Panc1 (cell line): ENCODE measurements around the gene FUT3. TPM values are rescaled to one million over a fixed set of nuclear protein-coding genes. Genes with fewer than 3 reads are reported as not detected.

ENCODE experiments used
- ATAC-seq: fragments of 200-7000 bp; cut with Tn5 transposase; 2 replicates; pipeline ENCODE4 v1.9.1; 2020; ENCODE audit warnings: mild to moderate bottlenecking, moderate library complexity
- BruUV-seq: library from RNA; stranded (reverse); fragments of 400-500 nt; replicated peaks from 2 replicates; lab custom pipeline; 2021; lab: Mats Ljungman, UMichigan
- CTCF ChIA-PET: fragments of 300-600 bp; sonication (Branson Sonifier 250); formaldehyde crosslinking; loops from one replicate; lab custom pipeline; 2022; ENCODE audit warnings: antibody characterized with exemption; lab: Charles Lee
- POLR2A ChIA-PET: fragments of 300-600 bp; sonication (Branson Sonifier 250); formaldehyde crosslinking; loops from one replicate; lab custom pipeline; 2022; ENCODE audit warnings: antibody characterized with exemption; lab: Charles Lee
- DNase-seq: peaks from one replicate; pipeline ENCODE4 v3.0.0-alpha.2; 2010; ENCODE audit warnings: low read depth, low spot score
- H3K27ac ChIP-seq: 2 replicates; pipeline ENCODE4 v1.5.1; 2011; ENCODE audit warnings: mild to moderate bottlenecking, low read length, inconsistent platforms
- H3K27me3 ChIP-seq: fragments of 200-500 bp; sonication (Bioruptor generic); 2 replicates; pipeline ENCODE4 v1.6.0; 2014; ENCODE audit warnings: low read length, inconsistent platforms; ENCODE audit not compliant: control insufficient read depth, insufficient read depth
- H3K36me3 ChIP-seq: fragments of 200-500 bp; sonication (Bioruptor generic); 2 replicates; pipeline ENCODE4 v1.5.1; 2014; ENCODE audit warnings: inconsistent platforms, mild to moderate bottlenecking, low read length, moderate library complexity; ENCODE audit not compliant: control insufficient read depth, insufficient read depth
- H3K4me1 ChIP-seq: 2 replicates; pipeline ENCODE4 v1.5.1; 2011; ENCODE audit warnings: inconsistent platforms, mild to moderate bottlenecking, low read length, moderate library complexity; ENCODE audit not compliant: control insufficient read depth, insufficient read depth
- H3K4me3 ChIP-seq, 2 experiments: 2 replicates each; pipeline ENCODE4 v1.5.1; 2011 to 2012; ENCODE audit warnings: low read depth in 2 of 2, low read length in 2 of 2, mild to moderate bottlenecking in 2 of 2, inconsistent platforms in 1 of 2, moderate library complexity in 1 of 2
- H3K9me3 ChIP-seq: fragments of 200-500 bp; sonication (Bioruptor generic); 2 replicates; pipeline ENCODE4 v1.5.1; 2014; ENCODE audit warnings: low read depth, mild to moderate bottlenecking, inconsistent platforms, low read length, moderate library complexity; ENCODE audit not compliant: control insufficient read depth, insufficient read depth
- CTCF ChIP-seq: fragments of 450-650 bp; IDR thresholded peaks from 2 replicates; pipeline ENCODE4 v1.5.1; 2017; ENCODE audit warnings: mild to moderate bottlenecking
- POLR2AphosphoS5 ChIP-seq: IDR thresholded peaks from 2 replicates; pipeline ENCODE4 v1.6.1; 2012; ENCODE audit warnings: mild to moderate bottlenecking, low read depth, low read length, moderate library complexity
- SIN3A ChIP-seq: IDR thresholded peaks from 2 replicates; pipeline ENCODE4 v1.6.1; 2012; ENCODE audit warnings: low read depth, mild to moderate bottlenecking, low read length, moderate library complexity, borderline replicate concordance; ENCODE audit not compliant: insufficient read depth
- TCF7L2 ChIP-seq: IDR thresholded peaks from 2 replicates; pipeline ENCODE4 v1.6.1; 2011; ENCODE audit warnings: mild to moderate bottlenecking, low read depth, low read length, inconsistent platforms
- in situ Hi-C: cut with HindIII; loops from 2 replicates; pipeline ENCODE4 v1.10.0; 2016; ENCODE audit warnings: low sequenced_read_pairs, low pct_unique_long_range_greater_than_20kb
- intact Hi-C: fragments of 100-400 bp; cut with micrococcal nuclease; formaldehyde crosslinking; loops from one replicate; pipeline ENCODE4 v1.10.0; 2022; ENCODE audit not compliant: unreplicated experiment
- total RNA-seq: library from RNA; stranded (reverse); gene quantifications from one replicate; pipeline ENCODE4 v1.2.1, GENCODE V29; 2021; ENCODE audit not compliant: unreplicated experiment
- TF ChIP-seq, protein P1 (sequence below), 2 experiments: IDR thresholded peaks; 2 replicates each; pipeline ENCODE4 v1.6.1; 2011 to 2012; ENCODE audit warnings: low read depth in 2 of 2, control low read depth in 1 of 2, low read length in 1 of 2, mild to moderate bottlenecking in 1 of 2, moderate library complexity in 1 of 2; ENCODE audit not compliant: insufficient read depth in 1 of 2

FUT3 gene
- total RNA-seq, 1 experiment from 2014 or later = 0.36 TPM

- H3K36me3 ChIP-seq = no peaks in the 10 kb centered on the region
- ChIA-PET CTCF (interaction anchor here (0.5 to 1.4 kb wide), 4 partner anchors 20 to 75 kb away, joined by 5 to 16 read pairs (median 10); partner anchors contain the start of gene NRTN), POLR2A (interaction anchor here (0.5 kb wide), 1 partner anchor 106 kb away, joined by 3 read pairs; no protein-coding TSS in a partner anchor)
- H3K9me3 ChIP-seq = no peaks in the 10 kb centered on the region
- peaks cover 8% of the 10 kb centered on the region for H3K4me1 ChIP-seq
- H3K4me3 ChIP-seq = no peak overlapping the region
- BruUV-seq = no TSS peak
- H3K27me3 ChIP-seq = no peaks in the 10 kb centered on the region
- TF ChIP-seq CTCF (no peak), SIN3A (no peak), TCF7L2 (no peak), POLR2AphosphoS5 (no peak)
- TF ChIP-seq, protein P1, sequence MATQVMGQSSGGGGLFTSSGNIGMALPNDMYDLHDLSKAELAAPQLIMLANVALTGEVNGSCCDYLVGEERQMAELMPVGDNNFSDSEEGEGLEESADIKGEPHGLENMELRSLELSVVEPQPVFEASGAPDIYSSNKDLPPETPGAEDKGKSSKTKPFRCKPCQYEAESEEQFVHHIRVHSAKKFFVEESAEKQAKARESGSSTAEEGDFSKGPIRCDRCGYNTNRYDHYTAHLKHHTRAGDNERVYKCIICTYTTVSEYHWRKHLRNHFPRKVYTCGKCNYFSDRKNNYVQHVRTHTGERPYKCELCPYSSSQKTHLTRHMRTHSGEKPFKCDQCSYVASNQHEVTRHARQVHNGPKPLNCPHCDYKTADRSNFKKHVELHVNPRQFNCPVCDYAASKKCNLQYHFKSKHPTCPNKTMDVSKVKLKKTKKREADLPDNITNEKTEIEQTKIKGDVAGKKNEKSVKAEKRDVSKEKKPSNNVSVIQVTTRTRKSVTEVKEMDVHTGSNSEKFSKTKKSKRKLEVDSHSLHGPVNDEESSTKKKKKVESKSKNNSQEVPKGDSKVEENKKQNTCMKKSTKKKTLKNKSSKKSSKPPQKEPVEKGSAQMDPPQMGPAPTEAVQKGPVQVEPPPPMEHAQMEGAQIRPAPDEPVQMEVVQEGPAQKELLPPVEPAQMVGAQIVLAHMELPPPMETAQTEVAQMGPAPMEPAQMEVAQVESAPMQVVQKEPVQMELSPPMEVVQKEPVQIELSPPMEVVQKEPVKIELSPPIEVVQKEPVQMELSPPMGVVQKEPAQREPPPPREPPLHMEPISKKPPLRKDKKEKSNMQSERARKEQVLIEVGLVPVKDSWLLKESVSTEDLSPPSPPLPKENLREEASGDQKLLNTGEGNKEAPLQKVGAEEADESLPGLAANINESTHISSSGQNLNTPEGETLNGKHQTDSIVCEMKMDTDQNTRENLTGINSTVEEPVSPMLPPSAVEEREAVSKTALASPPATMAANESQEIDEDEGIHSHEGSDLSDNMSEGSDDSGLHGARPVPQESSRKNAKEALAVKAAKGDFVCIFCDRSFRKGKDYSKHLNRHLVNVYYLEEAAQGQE (IDR thresholded peaks at IDR 0.05; ENCODE audit: insufficient read depth in 1 of 2, low read depth in 2 of 2, low read length in 1 of 2) = no peak
- H3K27ac ChIP-seq = no peak overlapping the region
- intact Hi-C loops (no loop called here), in situ Hi-C loops (no loop called here)
- DNase-seq (no peak), ATAC-seq (no peak)
Measured at GRCh38 chr19:5824751-5825150, 26.5 kb downstream of the FUT3 start.

DNA sequence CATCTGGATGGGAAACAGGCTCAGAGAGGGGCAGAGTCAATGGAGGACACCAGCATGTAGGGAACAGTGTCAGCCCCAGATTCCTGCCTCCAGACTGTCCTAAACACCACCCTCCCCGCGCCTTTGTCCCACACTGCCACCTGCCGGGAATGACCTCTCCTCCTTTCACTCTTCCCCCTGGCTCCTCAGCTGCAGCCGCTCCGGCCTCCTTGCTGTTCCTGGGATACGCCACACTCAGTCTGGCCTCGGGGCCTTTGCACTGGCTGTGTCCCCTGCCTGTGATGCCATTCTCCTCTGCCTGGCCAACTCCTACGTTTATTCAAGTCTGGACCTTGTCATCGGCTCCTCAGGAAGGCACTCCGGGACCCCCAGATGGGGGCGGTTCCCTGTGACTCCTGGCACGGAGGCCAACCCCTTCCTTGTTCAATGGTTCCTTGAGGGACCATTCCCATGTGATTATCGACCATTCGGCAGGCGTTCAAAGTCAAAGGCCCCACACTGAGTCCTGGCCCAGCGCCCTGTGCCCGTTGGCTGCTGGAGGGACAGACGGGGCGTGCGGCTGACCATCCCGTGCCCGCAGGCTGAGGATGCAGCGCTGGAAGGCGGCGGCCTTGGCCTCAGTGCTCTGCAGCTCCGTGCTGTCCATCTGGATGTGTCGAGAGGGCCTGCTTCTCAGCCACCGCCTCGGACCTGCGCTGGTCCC is 27.5 kb downstream of the FUT3 start:
- no TSS peak for BruUV-seq
- Histone ChIP-seq H3K27me3 (no peaks in the 10 kb centered on the region), H3K4me3 (no peak overlapping the region), H3K36me3 (no peaks in the 10 kb centered on the region), H3K9me3 (no peaks in the 10 kb centered on the region), H3K4me1 (peaks cover 8% of the 10 kb centered on the region), H3K27ac (no peak overlapping the region)
- TF ChIP-seq TCF7L2 (no peak), SIN3A (no peak), CTCF (peak; percentile 78; the same call in 1 of the 2 replicates)
- TF ChIP-seq, protein P1 (IDR thresholded peaks at IDR 0.05; ENCODE audit: insufficient read depth in 1 of 2, low read depth in 2 of 2, low read length in 1 of 2) = no peak
- DNase-seq (no peak), ATAC-seq (peak; percentile 74)
- in situ Hi-C loops (no loop called here), intact Hi-C loops (no loop called here)
- POLR2A ChIA-PET = no interaction called here
- CTCF ChIA-PET = interaction anchor here (1.0 to 1.4 kb wide), 2 partner anchors 17 to 19 kb away, joined by 4 to 5 read pairs; partner anchors contain the start of gene NRTN
